ENCODE results near the gene KRTAP4-2. TPM values are rescaled to one million over a fixed set of nuclear protein-coding genes. Genes with fewer than 3 reads are reported as not detected.
"Not testable (repeated sequence)": the region's sequence is repeated elsewhere in the genome, so short reads cannot be mapped to it uniquely, and the experiment has no call there.

Gene KRTAP4-2
- total RNA-seq (2014; rRNA removed; shearing (Covaris generic)) = not detected in 2 replicates
- not detected in 2 replicates for polyA plus RNA-seq (2016; fragmentation: Nextera tagmentation; extraction: Ambion mirVana)

DNA sequence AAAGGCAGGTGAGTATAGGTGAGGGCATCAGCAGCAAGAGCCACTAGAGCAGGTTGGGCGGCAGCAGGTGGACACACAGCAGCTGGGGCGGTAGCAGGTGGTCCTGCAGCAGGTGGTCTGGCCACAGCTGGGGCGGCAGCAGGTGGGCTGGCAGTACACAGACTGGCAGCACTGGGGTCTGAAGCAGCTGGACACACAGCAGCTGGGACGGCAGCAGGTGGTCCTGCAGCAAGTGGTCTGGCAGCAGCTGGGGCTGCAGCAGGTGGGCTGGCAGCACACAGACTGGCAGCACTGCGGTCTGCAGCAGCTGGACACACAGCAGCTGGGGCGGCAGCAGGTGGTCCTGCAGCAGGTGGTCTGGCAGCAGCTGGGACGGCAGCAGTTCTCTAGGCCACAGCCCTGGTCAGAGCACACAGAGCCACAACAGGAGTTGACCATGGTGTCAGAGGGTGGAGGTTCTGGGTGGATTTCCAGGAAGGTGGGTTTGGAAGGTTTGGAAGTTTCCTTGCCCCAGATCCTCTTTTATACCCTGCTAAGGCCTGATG lies at the start of gene KRTAP4-2:
Gene KRTAP4-2 (minus strand): TSS at position 495 of the 545 bp plus-strand sequence. CDS start 57 bp downstream, at position 438.
- 98 to 100% methylated on average over 7 of the region's 7 CpGs for WGBS, 2 experiments (ENCODE audit: low coverage in 1 of 2, low lambda C conversion rate in 2 of 2, missing lambda C conversion rate in 2 of 2)
- in situ Hi-C loops (cut with MboI) = no loop called here
- Histone ChIP-seq H3K9ac (peak within 1 kb of the TSS; percentile 73), H2AFZ (peak within 1 kb of the TSS; percentile 65), H3K4me2 (ENCODE audit: unreplicated experiment) (peak within 1 kb of the TSS; percentile 21), H3K9me2 (ENCODE audit: insufficient read depth) (no peaks in the 10 kb centered on the region), H3K36me3 (ENCODE audit: low read depth) (no peaks in the 10 kb centered on the region), H3K27me3 (replicated peaks; ENCODE audit: insufficient read depth) (no peaks in the 10 kb centered on the region), H3K79me2 (ENCODE audit: insufficient read depth) (no peaks in the 10 kb centered on the region), H3F3A (ENCODE audit: insufficient read depth) (peaks cover 26% of the 10 kb centered on the region), H3K27ac (peak within 1 kb of the TSS; percentile 96), H3K4me1 (ENCODE audit: insufficient read depth) (peaks cover 18% of the 10 kb centered on the region), H3K9me3 (ENCODE audit: low read depth) (no peaks in the 10 kb centered on the region), H4K20me1 (ENCODE audit: insufficient read depth) (no peaks in the 10 kb centered on the region), H3K4me3 (0 out of 2 replicates have a peak within 1 kb of the TSS, but pooled peaks have one; percentile 13)
- TF ChIP-seq EZH2phosphoT487 (IDR thresholded peaks at IDR 0.05; ENCODE audit: insufficient read depth, low read depth) (no peak), EZH2 (IDR thresholded peaks at IDR 0.05; ENCODE audit: insufficient read depth, poor library complexity, severe bottlenecking) (no peak)
- DNase-seq = no peak

DNA sequence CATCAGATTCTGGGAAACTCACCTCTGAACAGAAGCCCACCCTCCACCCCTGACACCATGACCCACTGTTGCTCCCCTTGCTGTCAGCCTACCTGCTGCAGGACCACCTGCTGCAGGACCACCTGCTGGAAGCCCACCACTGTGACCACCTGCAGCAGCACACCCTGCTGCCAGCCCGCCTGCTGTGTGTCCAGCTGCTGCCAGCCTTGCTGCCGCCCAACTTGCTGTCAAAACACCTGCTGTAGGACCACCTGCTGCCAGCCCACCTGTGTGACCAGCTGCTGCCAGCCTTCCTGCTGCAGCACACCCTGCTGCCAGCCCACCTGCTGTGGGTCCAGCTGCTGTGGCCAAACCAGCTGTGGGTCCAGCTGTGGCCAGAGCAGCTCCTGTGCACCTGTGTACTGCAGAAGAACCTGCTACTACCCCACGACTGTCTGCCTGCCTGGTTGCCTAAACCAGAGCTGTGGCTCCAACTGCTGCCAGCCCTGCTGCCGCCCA lies 48.6 kb upstream of the KRTAP4-2 start, which contains the start of gene KRTAP9-2:
Gene KRTAP9-2 (plus strand): TSS at position 51 of the 498 bp plus-strand sequence. CDS start 7 bp downstream, at position 58.
- H3K4me1 ChIP-seq (ENCODE audit: insufficient read depth); H3K4me3 ChIP-seq; H3K27ac ChIP-seq; H2AFZ ChIP-seq; H3K9me2 ChIP-seq (ENCODE audit: insufficient read depth); in situ Hi-C loops (cut with MboI); DNase-seq; H3K9me3 ChIP-seq (ENCODE audit: low read depth); H3K27me3 ChIP-seq (replicated peaks; ENCODE audit: insufficient read depth); H3K79me2 ChIP-seq (ENCODE audit: insufficient read depth); H3K9ac ChIP-seq; H3F3A ChIP-seq (ENCODE audit: insufficient read depth); H4K20me1 ChIP-seq (ENCODE audit: insufficient read depth); H3K4me2 ChIP-seq (ENCODE audit: unreplicated experiment); H3K36me3 ChIP-seq (ENCODE audit: low read depth): not testable (repeated sequence)
- 20 to 21% methylated on average over 1 to 3 of the region's 4 CpGs for WGBS, 2 experiments (ENCODE audit: low coverage in 1 of 2, low lambda C conversion rate in 2 of 2, missing lambda C conversion rate in 2 of 2)

DNA sequence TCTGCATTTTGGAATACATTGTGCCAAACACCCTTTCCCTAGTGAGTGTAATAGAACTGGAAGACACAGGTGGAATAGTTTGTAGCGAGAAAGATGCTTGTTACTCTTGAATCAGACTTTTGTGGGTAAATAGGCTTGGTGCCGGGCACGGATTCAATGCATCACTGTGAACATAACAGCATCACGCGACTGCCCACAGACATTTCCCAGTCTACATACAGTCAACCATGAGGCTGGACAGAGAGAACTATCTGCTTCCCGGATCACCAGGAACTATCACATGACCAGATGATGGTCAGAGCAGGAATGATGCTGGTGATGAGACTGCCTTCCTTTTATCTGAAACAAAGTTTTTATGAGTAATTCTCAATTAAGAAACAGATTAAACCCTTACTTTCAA lies 48.0 kb upstream of the KRTAP4-2 start:
- WGBS, 2 experiments (ENCODE audit: low coverage in 1 of 2, low lambda C conversion rate in 2 of 2, missing lambda C conversion rate in 2 of 2) = 89 to 91% methylated on average over 6 of the region's 6 CpGs
- DNase-seq = no peak
- Histone ChIP-seq H3K9me2 (ENCODE audit: insufficient read depth) (no peaks in the 10 kb centered on the region), H3K27me3 (replicated peaks; ENCODE audit: insufficient read depth) (no peaks in the 10 kb centered on the region), H3F3A (ENCODE audit: insufficient read depth) (no peaks in the 10 kb centered on the region), H3K4me3 (no peak overlapping the region), H3K9ac (no peak overlapping the region), H3K36me3 (ENCODE audit: low read depth) (no peaks in the 10 kb centered on the region), H2AFZ (no peak overlapping the region), H3K4me2 (ENCODE audit: unreplicated experiment) (no peak overlapping the region), H4K20me1 (ENCODE audit: insufficient read depth) (no peaks in the 10 kb centered on the region), H3K4me1 (ENCODE audit: insufficient read depth) (no peaks in the 10 kb centered on the region), H3K27ac (no peak overlapping the region), H3K9me3 (ENCODE audit: low read depth) (no peaks in the 10 kb centered on the region), H3K79me2 (ENCODE audit: insufficient read depth) (no peaks in the 10 kb centered on the region)
- TF ChIP-seq EZH2 (IDR thresholded peaks at IDR 0.05; ENCODE audit: insufficient read depth, poor library complexity, severe bottlenecking) (no peak), EZH2phosphoT487 (IDR thresholded peaks at IDR 0.05; ENCODE audit: insufficient read depth, low read depth) (no peak)
- in situ Hi-C loops (cut with MboI) = no loop called here

DNA sequence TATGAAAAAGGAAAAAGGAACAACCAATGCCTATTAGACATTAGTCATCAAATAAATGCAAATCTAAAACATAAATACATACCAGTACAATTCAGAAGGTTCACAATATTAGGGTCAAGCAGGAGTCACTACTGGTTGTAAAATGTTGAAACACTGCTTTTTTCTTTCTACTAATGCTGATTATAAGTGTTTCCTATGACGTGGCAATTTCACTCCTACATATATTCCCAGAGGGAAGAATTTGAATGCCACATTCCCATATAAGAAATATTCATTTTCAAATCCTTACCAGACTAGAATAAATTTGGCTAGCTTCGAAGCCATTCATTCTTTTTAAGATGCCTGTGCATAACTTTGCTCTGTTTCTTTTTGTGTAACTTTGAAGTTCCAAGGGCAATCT lies 45.8 kb upstream of the KRTAP4-2 start:
- Histone ChIP-seq H3K9me3 (ENCODE audit: low read depth) (no peaks in the 10 kb centered on the region), H3K4me1 (ENCODE audit: insufficient read depth) (no peaks in the 10 kb centered on the region), H3K9me2 (ENCODE audit: insufficient read depth) (no peaks in the 10 kb centered on the region), H3K36me3 (ENCODE audit: low read depth) (no peaks in the 10 kb centered on the region), H3F3A (ENCODE audit: insufficient read depth) (no peaks in the 10 kb centered on the region), H3K4me3 (no peak overlapping the region), H3K9ac (no peak overlapping the region), H2AFZ (no peak overlapping the region), H4K20me1 (ENCODE audit: insufficient read depth) (no peaks in the 10 kb centered on the region), H3K27ac (no peak overlapping the region), H3K4me2 (ENCODE audit: unreplicated experiment) (no peak overlapping the region), H3K79me2 (ENCODE audit: insufficient read depth) (no peaks in the 10 kb centered on the region), H3K27me3 (replicated peaks; ENCODE audit: insufficient read depth) (no peaks in the 10 kb centered on the region)
- peak; percentile 24 for DNase-seq
- in situ Hi-C loops (cut with MboI) = no loop called here
- TF ChIP-seq EZH2phosphoT487 (IDR thresholded peaks at IDR 0.05; ENCODE audit: insufficient read depth, low read depth) = no peak
- no peak for TF ChIP-seq EZH2 (IDR thresholded peaks at IDR 0.05; ENCODE audit: insufficient read depth, poor library complexity, severe bottlenecking)
- WGBS, 2 experiments (ENCODE audit: low coverage in 1 of 2, low lambda C conversion rate in 2 of 2, missing lambda C conversion rate in 2 of 2) = 55 to 69% methylated on average over 2 of the region's 2 CpGs

Measured in GM23248 (cell line).